GM12891 (cell line): ENCODE results near the gene FARS2.

Experiments
- POLR2A ChIP-seq: IDR thresholded peaks from 2 replicates; pipeline ENCODE4 v1.6.1; 2011; ENCODE audit warnings: low read depth, low read length, control low read depth
- POLR2AphosphoS5 ChIP-seq: IDR thresholded peaks from 2 replicates; pipeline ENCODE4 v1.6.1; 2011; ENCODE audit warnings: low read depth, low read length, control low read depth
- POU2F2 ChIP-seq: IDR thresholded peaks from 2 replicates; pipeline ENCODE4 v1.6.1; 2011; ENCODE audit warnings: low read depth, mild to moderate bottlenecking, control low read depth, low read length, moderate library complexity
- SPI1 ChIP-seq: IDR thresholded peaks from 2 replicates; pipeline ENCODE4 v1.6.1; 2011; ENCODE audit warnings: low read depth, low read length, control low read depth
- TAF1 ChIP-seq: IDR thresholded peaks from 2 replicates; pipeline ENCODE4 v1.6.1; 2011; ENCODE audit warnings: low read depth, low read length, control low read depth

- TF ChIP-seq POLR2A = no peak
- TF ChIP-seq POU2F2 = no peak
- TF ChIP-seq POLR2AphosphoS5 = no peak
- TF ChIP-seq TAF1 = no peak
- TF ChIP-seq SPI1 = no peak
These were observed 256.5 kb downstream of the FARS2 start for GRCh38 chr6:5517796-5518195.
